Stimulated activated CD4-positive, alpha-beta T cell treated with anti-CD3 and anti-CD28 coated beads, Interleukin-4, amount 100 ng/mL, for 4 hours (primary cell): ENCODE results near the gene PARD3.

Experiments
- DNase-seq, 2 experiments: peaks; one replicate each; pipeline ENCODE4 v3.0.0-alpha.2; 2020

Gene PARD3

GRCh38 chr10:34166823-34167222 lies 648.3 kb downstream of the PARD3 start:
- no peak for DNase-seq

GRCh38 chr10:34166354-34166753 lies 648.7 kb downstream of the PARD3 start:
- DNase-seq: no peak

- DNase-seq: no peak
Measured at GRCh38 chr10:34164029-34164428, 651.1 kb downstream of the PARD3 start.

- no peak for DNase-seq
Measured at GRCh38 chr10:34163075-34163905, 651.8 kb downstream of the PARD3 start.

- DNase-seq: no peak
Measured at GRCh38 chr10:34161777-34162370, 653.2 kb downstream of the PARD3 start.

- DNase-seq: no peak
Measured at GRCh38 chr10:34160595-34160994, 654.5 kb downstream of the PARD3 start.

GRCh38 chr10:34157501-34157900 lies 657.6 kb downstream of the PARD3 start:
- DNase-seq: no peak

- DNase-seq: no peak
Measured at GRCh38 chr10:34156781-34157425, 658.2 kb downstream of the PARD3 start.

GRCh38 chr10:34155812-34156211 lies 659.3 kb downstream of the PARD3 start:
- DNase-seq: no peak

GRCh38 chr10:34154383-34154900 lies 660.7 kb downstream of the PARD3 start:
- no peak for DNase-seq

GRCh38 chr10:34153663-34154382 lies 661.3 kb downstream of the PARD3 start:
- no peak for DNase-seq

GRCh38 chr10:34152434-34152833 lies 662.7 kb downstream of the PARD3 start:
- no peak for DNase-seq

GRCh38 chr10:34151931-34152330 lies 663.2 kb downstream of the PARD3 start:
- no peak for DNase-seq

GRCh38 chr10:34151481-34151880 lies 663.6 kb downstream of the PARD3 start:
- DNase-seq: no peak

- no peak for DNase-seq
Measured at GRCh38 chr10:34150103-34150502, 665.0 kb downstream of the PARD3 start.

- no peak for DNase-seq
Measured at GRCh38 chr10:34148305-34148657, 666.8 kb downstream of the PARD3 start.

GRCh38 chr10:34147641-34148304 lies 667.3 kb downstream of the PARD3 start:
- no peak for DNase-seq

- DNase-seq: no peak
Measured at GRCh38 chr10:34145715-34146114, 669.4 kb downstream of the PARD3 start.

GRCh38 chr10:34143466-34143865 lies 671.6 kb downstream of the PARD3 start:
- no peak for DNase-seq

GRCh38 chr10:34141032-34141680 lies 673.9 kb downstream of the PARD3 start:
- DNase-seq: no peak

- no peak for DNase-seq
Measured at GRCh38 chr10:34139559-34139958, 675.5 kb downstream of the PARD3 start.

- no peak for DNase-seq
Measured at GRCh38 chr10:34137955-34138354, 677.1 kb downstream of the PARD3 start.
